ENCODE measurements around the gene PODXL2.

Gene PODXL2

GRCh38 chr3:127674101-127674721 lies 45.2 kb downstream of the PODXL2 start:
- no peak for DNase-seq (ENCODE audit: extremely low spot score)
- no peak for TF ChIP-seq FOXM1 (IDR thresholded peaks at IDR 0.05; ENCODE audit: borderline replicate concordance)
- TF ChIP-seq ARNT (IDR thresholded peaks at IDR 0.05): no peak
- no peak for TF ChIP-seq HDGF (IDR thresholded peaks at IDR 0.05; ENCODE audit: borderline replicate concordance)
- TF ChIP-seq ELF4 (IDR thresholded peaks at IDR 0.05): no peak
- TF ChIP-seq SUZ12 (IDR thresholded peaks at IDR 0.05): no peak
- no peak for TF ChIP-seq L3MBTL2 (conservative IDR thresholded peaks at IDR 0.05)
- no peak for TF ChIP-seq CTBP1 (IDR thresholded peaks at IDR 0.05; ENCODE audit: borderline replicate concordance)
- TF ChIP-seq FOXA1 (IDR thresholded peaks at IDR 0.05): no peak
- no peak for TF ChIP-seq ZNF384 (IDR thresholded peaks at IDR 0.05)
- TF ChIP-seq NFRKB (IDR thresholded peaks at IDR 0.05): no peak
- no peak for TF ChIP-seq FOXK2 (IDR thresholded peaks at IDR 0.05)
- TF ChIP-seq, protein P1, sequence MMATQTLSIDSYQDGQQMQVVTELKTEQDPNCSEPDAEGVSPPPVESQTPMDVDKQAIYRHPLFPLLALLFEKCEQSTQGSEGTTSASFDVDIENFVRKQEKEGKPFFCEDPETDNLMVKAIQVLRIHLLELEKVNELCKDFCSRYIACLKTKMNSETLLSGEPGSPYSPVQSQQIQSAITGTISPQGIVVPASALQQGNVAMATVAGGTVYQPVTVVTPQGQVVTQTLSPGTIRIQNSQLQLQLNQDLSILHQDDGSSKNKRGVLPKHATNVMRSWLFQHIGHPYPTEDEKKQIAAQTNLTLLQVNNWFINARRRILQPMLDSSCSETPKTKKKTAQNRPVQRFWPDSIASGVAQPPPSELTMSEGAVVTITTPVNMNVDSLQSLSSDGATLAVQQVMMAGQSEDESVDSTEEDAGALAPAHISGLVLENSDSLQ (IDR thresholded peaks at IDR 0.05): no peak
- TF ChIP-seq SP1 (IDR thresholded peaks at IDR 0.05): no peak
- TF ChIP-seq LEF1 (IDR thresholded peaks at IDR 0.05; ENCODE audit: borderline replicate concordance): no peak
- no peak for TF ChIP-seq BHLHE40 (IDR thresholded peaks at IDR 0.05; ENCODE audit: borderline replicate concordance)
- TF ChIP-seq TARDBP (IDR thresholded peaks at IDR 0.05): no peak
- POLR2A ChIA-PET: no interaction called here
- CTCF ChIA-PET: no interaction called here

DNA sequence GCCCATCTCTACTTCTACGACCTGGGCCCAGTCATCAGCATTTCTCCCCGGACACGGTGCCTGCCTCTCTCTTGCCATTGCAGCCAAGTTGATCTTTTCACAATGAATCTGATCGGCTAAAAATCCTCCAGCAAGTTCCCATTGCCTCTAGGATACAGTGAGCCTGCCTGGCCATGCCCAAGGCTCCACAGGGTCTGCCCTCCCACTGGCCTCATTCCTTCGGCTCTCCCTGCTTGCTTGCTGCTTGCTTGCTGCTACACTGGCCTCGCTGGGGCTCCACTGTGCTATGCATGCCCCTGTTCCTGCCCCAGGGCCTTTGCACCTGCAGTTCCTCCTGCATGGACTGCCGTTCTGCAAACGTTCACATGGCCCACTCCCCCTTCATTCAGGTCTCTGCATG lies 45.8 kb downstream of the PODXL2 start:
- TF ChIP-seq, protein P1 (IDR thresholded peaks at IDR 0.05): no peak
- TF ChIP-seq FOXM1 (IDR thresholded peaks at IDR 0.05; ENCODE audit: borderline replicate concordance): no peak
- no peak for TF ChIP-seq FOXK2 (IDR thresholded peaks at IDR 0.05)
- no peak for TF ChIP-seq ELF4 (IDR thresholded peaks at IDR 0.05)
- TF ChIP-seq ZNF384 (IDR thresholded peaks at IDR 0.05): no peak
- TF ChIP-seq TARDBP (IDR thresholded peaks at IDR 0.05): no peak
- no peak for TF ChIP-seq NFRKB (IDR thresholded peaks at IDR 0.05)
- no peak for TF ChIP-seq ARNT (IDR thresholded peaks at IDR 0.05)
- no peak for TF ChIP-seq SP1 (IDR thresholded peaks at IDR 0.05)
- TF ChIP-seq SUZ12 (IDR thresholded peaks at IDR 0.05): no peak
- no peak for TF ChIP-seq BHLHE40 (IDR thresholded peaks at IDR 0.05; ENCODE audit: borderline replicate concordance)
- TF ChIP-seq L3MBTL2 (conservative IDR thresholded peaks at IDR 0.05): no peak
- no peak for TF ChIP-seq CTBP1 (IDR thresholded peaks at IDR 0.05; ENCODE audit: borderline replicate concordance)
- no peak for TF ChIP-seq LEF1 (IDR thresholded peaks at IDR 0.05; ENCODE audit: borderline replicate concordance)
- TF ChIP-seq HDGF (IDR thresholded peaks at IDR 0.05; ENCODE audit: borderline replicate concordance): no peak
- TF ChIP-seq FOXA1 (IDR thresholded peaks at IDR 0.05): no peak
- ChIA-PET CTCF (no interaction called here), POLR2A (no interaction called here)
- DNase-seq (ENCODE audit: extremely low spot score): no peak

- ChIA-PET POLR2A (no interaction called here), CTCF (no interaction called here)
- DNase-seq (ENCODE audit: extremely low spot score): no peak
- TF ChIP-seq FOXK2 (IDR thresholded peaks at IDR 0.05) (no peak), ARNT (IDR thresholded peaks at IDR 0.05) (no peak), HDGF (IDR thresholded peaks at IDR 0.05; ENCODE audit: borderline replicate concordance) (no peak), SP1 (IDR thresholded peaks at IDR 0.05) (no peak), TARDBP (IDR thresholded peaks at IDR 0.05) (no peak), LEF1 (IDR thresholded peaks at IDR 0.05; ENCODE audit: borderline replicate concordance) (no peak), SUZ12 (IDR thresholded peaks at IDR 0.05) (no peak), NFRKB (IDR thresholded peaks at IDR 0.05) (no peak), BHLHE40 (IDR thresholded peaks at IDR 0.05; ENCODE audit: borderline replicate concordance) (no peak), ZNF384 (IDR thresholded peaks at IDR 0.05) (no peak), FOXA1 (IDR thresholded peaks at IDR 0.05) (no peak), CTBP1 (IDR thresholded peaks at IDR 0.05; ENCODE audit: borderline replicate concordance) (no peak), L3MBTL2 (conservative IDR thresholded peaks at IDR 0.05) (no peak), ELF4 (IDR thresholded peaks at IDR 0.05) (no peak)
- TF ChIP-seq, protein P1 (IDR thresholded peaks at IDR 0.05): no peak
Observed at GRCh38 chr3:127675651-127676391, 46.8 kb downstream of the PODXL2 start.

GRCh38 chr3:127676456-127676855 lies 47.5 kb downstream of the PODXL2 start:
- TF ChIP-seq NFRKB (IDR thresholded peaks at IDR 0.05): no peak
- CTCF ChIA-PET: no interaction called here
- POLR2A ChIA-PET: no interaction called here
- no peak for DNase-seq (ENCODE audit: extremely low spot score)

GRCh38 chr3:127676921-127677351 lies 48.0 kb downstream of the PODXL2 start:
- ChIA-PET POLR2A (no interaction called here), CTCF (no interaction called here)
- DNase-seq (ENCODE audit: extremely low spot score): no peak
- TF ChIP-seq ZNF384 (IDR thresholded peaks at IDR 0.05) (no peak), BHLHE40 (IDR thresholded peaks at IDR 0.05; ENCODE audit: borderline replicate concordance) (no peak), ELF4 (IDR thresholded peaks at IDR 0.05) (no peak), HDGF (IDR thresholded peaks at IDR 0.05; ENCODE audit: borderline replicate concordance) (no peak), L3MBTL2 (conservative IDR thresholded peaks at IDR 0.05) (no peak)
- TF ChIP-seq, protein P1 (IDR thresholded peaks at IDR 0.05): no peak
